Keratinocyte (primary cell): ENCODE data around the gene ZNF678. TPM values are rescaled to one million over a fixed set of nuclear protein-coding genes. Genes with fewer than 3 reads are reported as not detected.

Experiments
- DNase-seq: peaks from one replicate; pipeline ENCODE4 v3.0.0-alpha.2; 2011; ENCODE audit warnings: low read depth, missing footprints, low spot score
- FAIRE-seq: peaks from 2 replicates; lab custom pipeline; 2011; peaks lifted over from hg19 to GRCh38; lab: Jason Lieb, UNC
- H2AFZ ChIP-seq: 2 replicates; pipeline ENCODE4 v1.6.0; 2012; ENCODE audit warnings: low read length, control low read depth, inconsistent platforms; ENCODE audit not compliant: control insufficient read depth
- H3K27ac ChIP-seq: 2 replicates; pipeline ENCODE4 v1.5.1; 2011; ENCODE audit warnings: low read length; ENCODE audit not compliant: control insufficient read depth, insufficient read depth
- H3K27me3 ChIP-seq: 3 replicates; pipeline ENCODE4 v1.6.0; 2011; ENCODE audit warnings: low read length; ENCODE audit not compliant: control insufficient read depth, insufficient read depth; ENCODE audit errors: extremely low read depth
- H3K36me3 ChIP-seq, 2 experiments: 2 replicates in 1 of 2; 3 replicates in 1 of 2; pipeline ENCODE4 v1.5.1; 2011; ENCODE audit warnings: low read length in 2 of 2, mild to moderate bottlenecking in 1 of 2; ENCODE audit not compliant: control insufficient read depth in 2 of 2, insufficient read depth in 2 of 2; ENCODE audit errors: extremely low read depth in 1 of 2
- H3K4me1 ChIP-seq: 3 replicates; pipeline ENCODE4 v1.5.1; 2011; ENCODE audit warnings: low read length; ENCODE audit not compliant: control insufficient read depth, insufficient read depth; ENCODE audit errors: extremely low read depth
- H3K4me2 ChIP-seq: 3 replicates; pipeline ENCODE4 v1.6.0; 2011; ENCODE audit warnings: low read depth, low read length; ENCODE audit not compliant: control insufficient read depth, insufficient read depth; ENCODE audit errors: extremely low read depth
- H3K4me3 ChIP-seq, 3 experiments: fragments of 200-600 bp in 1 of 3; sonication (generic) in 1 of 3; 2 replicates in 2 of 3; 3 replicates in 1 of 3; pipeline ENCODE4 v1.5.1; 2011 to 2016; ENCODE audit warnings: low read length in 3 of 3, mild to moderate bottlenecking in 3 of 3, control low read depth in 2 of 3, inconsistent platforms in 1 of 3, low read depth in 1 of 3, mixed read lengths in 1 of 3, mixed run types in 1 of 3, moderate library complexity in 1 of 3; ENCODE audit not compliant: control insufficient read depth in 2 of 3, insufficient read depth in 2 of 3; ENCODE audit errors: extremely low read depth in 1 of 3
- H3K79me2 ChIP-seq: 2 replicates; pipeline ENCODE4 v1.6.0; 2012; ENCODE audit warnings: low read length; ENCODE audit not compliant: control insufficient read depth, insufficient read depth
- H3K9ac ChIP-seq: 3 replicates; pipeline ENCODE4 v1.6.0; 2011; ENCODE audit warnings: low read length; ENCODE audit not compliant: control insufficient read depth, insufficient read depth; ENCODE audit errors: extremely low read depth
- H3K9me1 ChIP-seq: 3 replicates; pipeline ENCODE4 v1.6.0; 2011; ENCODE audit warnings: low read length; ENCODE audit not compliant: control insufficient read depth, insufficient read depth; ENCODE audit errors: extremely low read depth
- H3K9me3 ChIP-seq: 2 replicates; pipeline ENCODE4 v1.5.1; 2012; ENCODE audit warnings: low read depth, low read length; ENCODE audit not compliant: control insufficient read depth
- H4K20me1 ChIP-seq: 3 replicates; pipeline ENCODE4 v1.6.0; 2011; ENCODE audit warnings: low read length; ENCODE audit not compliant: control insufficient read depth, insufficient read depth; ENCODE audit errors: extremely low read depth
- EZH2 ChIP-seq: IDR thresholded peaks from one replicate; pipeline ENCODE4 v1.6.1; 2012; ENCODE audit warnings: inconsistent platforms, mild to moderate bottlenecking, low read length, moderate library complexity
- dilution Hi-C: fragments of 300-500 bp; cut with MboI; formaldehyde crosslinking; loops from one replicate; pipeline ENCODE4 v1.7.0; 2020; ENCODE audit warnings: low sequenced_read_pairs; ENCODE audit not compliant: extremely low pct_ligation_motif_present
- polyA plus RNA-seq, 5 experiments: library from polyadenylated mRNA; depleted of rRNA in 3 of 5; stranded (reverse) in 3 of 5; stranded (forward) in 1 of 5; unstranded in 1 of 5; fragments of >200 nt; gene quantifications; 1 replicate in 1 of 5; 2 replicates in 3 of 5; 3 replicates in 1 of 5; pipeline versions ENCODE4 v1.2.1 to v1.2.3, GENCODE V29; 2011 to 2012; ENCODE audit warnings: missing spikeins in 2 of 5, low read depth in 1 of 5, low replicate concordance in 1 of 5
- TF ChIP-seq, protein P1 (sequence below), 3 experiments: IDR thresholded peaks in 1 of 3; conservative IDR thresholded peaks in 1 of 3; optimal IDR thresholded peaks in 1 of 3; 2 replicates in 2 of 3; 3 replicates in 1 of 3; pipeline versions ENCODE3 to v1.5.1; 2011; ENCODE audit warnings: low read length in 3 of 3, mild to moderate bottlenecking in 3 of 3, moderate library complexity in 2 of 3, control low read depth in 1 of 3, inconsistent platforms in 1 of 3; ENCODE audit not compliant: insufficient read depth in 2 of 3; ENCODE audit errors: extremely low read depth in 1 of 3

Gene ZNF678
- polyA plus RNA-seq, 1 donor (not counting 4 experiments of a cell fraction or from before 2014, with no cell fraction given) = 3.0 TPM

DNA sequence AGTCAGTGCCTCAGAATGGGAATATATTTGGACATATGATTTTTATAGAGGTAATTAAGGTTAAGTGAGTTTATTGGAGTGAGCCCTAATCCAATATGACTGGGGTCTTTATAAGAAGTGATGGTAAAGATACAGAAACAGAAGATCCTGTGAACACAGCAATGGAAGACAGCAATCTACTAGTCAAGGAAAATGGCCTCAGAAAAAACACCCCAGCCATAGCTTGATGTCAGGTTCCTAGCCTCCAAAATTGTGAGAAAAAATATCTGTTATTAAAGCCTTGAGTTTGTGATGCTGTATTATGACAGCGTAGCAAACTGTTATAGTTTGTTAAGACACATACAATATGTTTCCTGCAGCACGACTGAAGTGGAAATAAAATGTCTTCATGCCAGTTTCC lies 99.6 kb downstream of the ZNF678 start:
- Histone ChIP-seq H4K20me1 (no peaks in the 10 kb centered on the region), H3K4me3 (no peak overlapping the region), H3K27me3 (no peaks in the 10 kb centered on the region), H3K27ac (no peak overlapping the region), H3K79me2 (no peaks in the 10 kb centered on the region), H3K36me3 (no peaks in the 10 kb centered on the region), H3K9me1 (no peaks in the 10 kb centered on the region), H3K4me1 (no peaks in the 10 kb centered on the region), H3K4me2 (no peak overlapping the region), H2AFZ (no peak overlapping the region), H3K9ac (no peak overlapping the region), H3K9me3 (peaks cover 29% of the 10 kb centered on the region)
- DNase-seq (no peak), FAIRE-seq (no peak)
- dilution Hi-C loops = no loop called here
- TF ChIP-seq EZH2 = no peak
- TF ChIP-seq, protein P1, sequence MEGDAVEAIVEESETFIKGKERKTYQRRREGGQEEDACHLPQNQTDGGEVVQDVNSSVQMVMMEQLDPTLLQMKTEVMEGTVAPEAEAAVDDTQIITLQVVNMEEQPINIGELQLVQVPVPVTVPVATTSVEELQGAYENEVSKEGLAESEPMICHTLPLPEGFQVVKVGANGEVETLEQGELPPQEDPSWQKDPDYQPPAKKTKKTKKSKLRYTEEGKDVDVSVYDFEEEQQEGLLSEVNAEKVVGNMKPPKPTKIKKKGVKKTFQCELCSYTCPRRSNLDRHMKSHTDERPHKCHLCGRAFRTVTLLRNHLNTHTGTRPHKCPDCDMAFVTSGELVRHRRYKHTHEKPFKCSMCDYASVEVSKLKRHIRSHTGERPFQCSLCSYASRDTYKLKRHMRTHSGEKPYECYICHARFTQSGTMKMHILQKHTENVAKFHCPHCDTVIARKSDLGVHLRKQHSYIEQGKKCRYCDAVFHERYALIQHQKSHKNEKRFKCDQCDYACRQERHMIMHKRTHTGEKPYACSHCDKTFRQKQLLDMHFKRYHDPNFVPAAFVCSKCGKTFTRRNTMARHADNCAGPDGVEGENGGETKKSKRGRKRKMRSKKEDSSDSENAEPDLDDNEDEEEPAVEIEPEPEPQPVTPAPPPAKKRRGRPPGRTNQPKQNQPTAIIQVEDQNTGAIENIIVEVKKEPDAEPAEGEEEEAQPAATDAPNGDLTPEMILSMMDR (optimal IDR thresholded peaks at IDR 0.05 in 1 of 3, IDR thresholded peaks at IDR 0.05 in 1 of 3, conservative IDR thresholded peaks at IDR 0.05 in 1 of 3; ENCODE audit: extremely low read depth in 1 of 3, insufficient read depth in 2 of 3, low read length in 3 of 3) = no peak

DNA sequence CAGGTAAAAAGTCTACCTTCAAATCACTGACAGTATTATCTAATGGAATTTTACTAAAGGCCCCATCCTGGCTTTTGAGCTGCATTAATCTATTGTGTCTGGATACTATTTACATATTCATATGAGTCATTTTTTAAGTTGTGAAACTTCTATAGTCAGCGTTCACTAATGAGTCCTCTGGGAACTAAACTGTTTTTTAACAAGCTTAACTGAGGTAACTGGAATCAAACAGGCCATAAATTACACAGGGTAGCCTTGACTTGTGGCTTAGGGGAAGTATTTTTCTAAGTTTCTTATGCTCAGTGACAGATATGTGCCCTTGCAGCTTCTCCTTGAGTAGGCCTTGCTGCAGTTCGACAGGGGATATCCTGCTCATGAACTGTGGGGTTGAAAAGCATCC lies 102.9 kb downstream of the ZNF678 start:
- Histone ChIP-seq H3K36me3 (no peaks in the 10 kb centered on the region), H3K9me3 (peaks cover 21% of the 10 kb centered on the region)
- no peak for FAIRE-seq

More for the DNA sequence above, 102.9 kb downstream of the ZNF678 start:
- Histone ChIP-seq H3K4me2 (no peak overlapping the region), H3K27me3 (no peaks in the 10 kb centered on the region), H2AFZ (no peak overlapping the region), H3K9me1 (no peaks in the 10 kb centered on the region), H3K79me2 (no peaks in the 10 kb centered on the region), H3K9ac (no peak overlapping the region), H3K4me1 (no peaks in the 10 kb centered on the region), H3K27ac (no peak overlapping the region), H3K4me3 (no peak overlapping the region), H4K20me1 (no peaks in the 10 kb centered on the region)
- dilution Hi-C loops = no loop called here
- no peak for DNase-seq
- no peak for TF ChIP-seq EZH2
- TF ChIP-seq, protein P1 (optimal IDR thresholded peaks at IDR 0.05 in 1 of 3, IDR thresholded peaks at IDR 0.05 in 1 of 3, conservative IDR thresholded peaks at IDR 0.05 in 1 of 3; ENCODE audit: extremely low read depth in 1 of 3, insufficient read depth in 2 of 3, low read length in 3 of 3) = no peak
